Measurements from ENCODE around the gene SLC24A3.

Gene SLC24A3

DNA sequence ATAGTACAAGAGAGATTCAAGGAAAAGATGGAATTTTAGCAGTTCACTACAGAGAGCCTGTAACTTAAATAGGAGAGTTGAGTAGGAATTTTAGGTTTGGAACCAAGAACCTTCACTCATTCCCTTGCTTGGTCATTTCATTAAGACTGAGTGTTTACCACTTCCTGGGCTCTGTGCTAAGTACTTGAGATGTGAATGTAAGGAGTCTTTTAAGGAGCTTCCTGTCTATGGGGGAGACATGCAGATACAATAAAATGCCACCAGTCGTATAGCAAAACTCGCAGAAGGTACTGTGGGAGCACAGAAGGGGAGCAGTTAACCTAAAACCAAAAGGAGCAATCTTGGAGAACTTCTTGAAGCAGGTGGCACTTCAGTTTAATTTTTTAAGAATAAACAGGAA, 204.2 kb downstream of the SLC24A3 start:
- no peak overlapping the region for H3K4me3 ChIP-seq (replicated peaks; ENCODE audit: low read depth, low read length)
- TF ChIP-seq, protein P1, sequence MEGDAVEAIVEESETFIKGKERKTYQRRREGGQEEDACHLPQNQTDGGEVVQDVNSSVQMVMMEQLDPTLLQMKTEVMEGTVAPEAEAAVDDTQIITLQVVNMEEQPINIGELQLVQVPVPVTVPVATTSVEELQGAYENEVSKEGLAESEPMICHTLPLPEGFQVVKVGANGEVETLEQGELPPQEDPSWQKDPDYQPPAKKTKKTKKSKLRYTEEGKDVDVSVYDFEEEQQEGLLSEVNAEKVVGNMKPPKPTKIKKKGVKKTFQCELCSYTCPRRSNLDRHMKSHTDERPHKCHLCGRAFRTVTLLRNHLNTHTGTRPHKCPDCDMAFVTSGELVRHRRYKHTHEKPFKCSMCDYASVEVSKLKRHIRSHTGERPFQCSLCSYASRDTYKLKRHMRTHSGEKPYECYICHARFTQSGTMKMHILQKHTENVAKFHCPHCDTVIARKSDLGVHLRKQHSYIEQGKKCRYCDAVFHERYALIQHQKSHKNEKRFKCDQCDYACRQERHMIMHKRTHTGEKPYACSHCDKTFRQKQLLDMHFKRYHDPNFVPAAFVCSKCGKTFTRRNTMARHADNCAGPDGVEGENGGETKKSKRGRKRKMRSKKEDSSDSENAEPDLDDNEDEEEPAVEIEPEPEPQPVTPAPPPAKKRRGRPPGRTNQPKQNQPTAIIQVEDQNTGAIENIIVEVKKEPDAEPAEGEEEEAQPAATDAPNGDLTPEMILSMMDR (IDR thresholded peaks at IDR 0.05; ENCODE audit: low read depth, low read length, missing control alignments): no peak
- DNase-seq (ENCODE audit: extremely low read depth, low read depth): no peak

DNA sequence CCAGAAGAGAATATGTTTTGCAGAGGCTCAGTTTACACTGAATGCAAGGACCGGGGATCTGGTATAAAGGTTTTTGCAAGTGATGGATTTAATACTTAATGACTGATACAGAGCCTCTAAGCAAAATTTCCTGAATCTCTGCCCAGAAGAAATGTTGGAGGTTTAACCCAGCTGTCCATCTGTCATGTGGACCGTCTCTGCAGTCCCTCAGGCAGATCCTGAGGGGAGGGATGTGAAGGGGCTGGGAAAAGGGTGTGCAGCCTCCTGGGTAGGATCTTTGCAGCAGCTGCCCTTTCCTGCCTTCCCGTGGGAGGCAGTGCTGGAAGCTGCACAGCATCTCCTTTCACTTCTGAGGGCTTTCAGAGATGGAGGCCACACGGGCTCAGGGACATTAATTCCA, 207.0 kb downstream of the SLC24A3 start:
- TF ChIP-seq, protein P1 (IDR thresholded peaks at IDR 0.05; ENCODE audit: low read depth, low read length, missing control alignments): no peak
- DNase-seq (ENCODE audit: extremely low read depth, low read depth): no peak
- H3K4me3 ChIP-seq (replicated peaks; ENCODE audit: low read depth, low read length): no peak overlapping the region

DNA sequence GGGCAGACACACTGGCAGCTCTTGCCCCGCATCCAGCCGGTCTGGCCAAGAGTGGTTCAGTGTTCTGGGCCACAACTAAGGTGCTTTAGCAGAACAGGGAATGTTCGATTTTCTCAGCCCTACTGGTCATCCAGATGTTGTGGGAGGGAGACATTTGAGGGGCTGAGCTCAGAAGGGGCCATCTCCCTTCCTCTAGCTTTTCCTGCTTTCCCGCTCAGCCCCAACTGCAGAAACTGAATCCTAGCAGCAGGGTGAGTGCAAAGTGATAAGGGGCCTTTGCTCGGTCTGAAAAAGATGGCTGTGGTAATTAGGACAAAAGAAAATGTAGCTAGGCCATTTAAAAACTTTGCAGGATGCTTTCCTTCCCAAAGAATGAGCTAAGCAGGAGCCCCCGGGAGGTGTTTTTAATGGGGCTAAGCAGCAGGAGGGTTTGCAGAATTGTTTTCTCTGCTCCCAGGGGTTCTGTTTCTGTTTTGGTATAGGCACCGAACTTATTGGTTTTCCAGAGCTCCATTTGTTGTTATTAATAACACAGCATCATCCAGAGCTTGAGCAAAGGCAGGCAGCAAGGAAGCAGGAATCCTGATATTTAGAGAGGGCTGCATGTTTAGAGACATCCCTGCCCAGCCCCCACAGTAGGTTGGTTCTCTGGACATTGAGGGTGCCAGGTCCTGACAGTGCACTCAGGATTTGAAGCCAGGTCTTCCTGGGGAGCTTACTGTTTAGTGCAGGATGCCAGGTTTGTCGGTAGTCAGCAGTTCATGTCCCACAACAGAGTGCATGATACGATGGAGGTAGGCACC, 210.9 kb downstream of the SLC24A3 start:
- TF ChIP-seq, protein P1 (IDR thresholded peaks at IDR 0.05; ENCODE audit: low read depth, low read length, missing control alignments): no peak
- no peak overlapping the region for H3K4me3 ChIP-seq (replicated peaks; ENCODE audit: low read depth, low read length)

DNA sequence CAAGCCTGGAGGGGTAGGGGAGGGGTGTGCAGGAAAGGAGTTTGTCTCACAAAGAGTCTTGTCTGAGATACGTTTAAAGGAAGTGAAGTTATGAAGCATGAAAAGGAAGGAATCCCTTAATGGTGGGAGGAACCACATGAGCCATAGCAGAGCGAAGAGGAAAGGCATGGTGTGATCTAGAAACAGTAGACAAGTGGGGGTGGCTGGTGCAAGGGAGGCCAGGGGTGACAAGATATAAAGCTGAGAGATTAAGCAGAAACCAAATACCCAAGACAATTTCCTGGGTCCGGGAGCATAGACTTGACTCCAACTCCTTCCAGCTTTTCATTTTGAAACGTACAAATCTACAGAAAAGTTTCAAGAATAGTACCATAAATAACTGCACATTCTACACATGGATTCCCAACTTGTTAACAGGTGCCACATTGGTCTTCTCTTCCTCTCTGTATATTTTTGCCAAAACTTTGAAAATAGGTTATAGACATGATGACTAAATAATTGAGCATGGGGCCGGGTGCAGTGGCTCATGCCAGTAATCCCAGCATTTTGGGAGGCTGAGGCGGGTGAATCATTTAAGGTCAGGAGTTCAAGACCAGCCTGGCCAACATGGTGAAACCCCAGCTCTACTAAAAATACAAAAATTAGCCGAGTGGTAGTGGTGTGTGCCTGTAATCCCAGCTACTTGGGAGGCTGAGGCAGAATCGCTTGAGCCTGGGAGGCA, 211.6 kb downstream of the SLC24A3 start:
- H3K4me3 ChIP-seq (replicated peaks; ENCODE audit: low read depth, low read length): no peak overlapping the region
- DNase-seq (ENCODE audit: extremely low read depth, low read depth): no peak
- TF ChIP-seq, protein P1 (IDR thresholded peaks at IDR 0.05; ENCODE audit: low read depth, low read length, missing control alignments): no peak

More for the DNA sequence above, 210.9 kb downstream of the SLC24A3 start:
- no peak for DNase-seq (ENCODE audit: extremely low read depth, low read depth)

DNA sequence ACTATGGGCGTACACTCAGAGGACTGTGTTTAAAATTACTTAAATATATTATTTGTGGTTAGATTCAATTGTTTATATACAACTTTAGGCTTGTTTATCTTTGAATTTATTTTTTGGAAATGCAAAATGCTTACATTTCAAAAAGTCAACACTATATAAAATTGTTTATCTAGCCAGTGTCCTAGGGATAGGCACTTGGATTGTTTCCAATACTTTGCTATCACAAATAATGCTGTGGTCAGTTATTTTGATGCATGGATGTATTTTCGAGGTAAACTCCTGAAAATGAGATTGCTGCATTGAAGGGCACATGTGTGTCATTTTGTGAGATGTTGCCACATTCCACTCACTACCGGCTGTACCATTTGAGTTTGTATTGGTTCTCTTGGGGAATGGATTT, 213.9 kb downstream of the SLC24A3 start:
- no peak for DNase-seq (ENCODE audit: extremely low read depth, low read depth)
- no peak overlapping the region for H3K4me3 ChIP-seq (replicated peaks; ENCODE audit: low read depth, low read length)
- TF ChIP-seq, protein P1 (IDR thresholded peaks at IDR 0.05; ENCODE audit: low read depth, low read length, missing control alignments): no peak

DNA sequence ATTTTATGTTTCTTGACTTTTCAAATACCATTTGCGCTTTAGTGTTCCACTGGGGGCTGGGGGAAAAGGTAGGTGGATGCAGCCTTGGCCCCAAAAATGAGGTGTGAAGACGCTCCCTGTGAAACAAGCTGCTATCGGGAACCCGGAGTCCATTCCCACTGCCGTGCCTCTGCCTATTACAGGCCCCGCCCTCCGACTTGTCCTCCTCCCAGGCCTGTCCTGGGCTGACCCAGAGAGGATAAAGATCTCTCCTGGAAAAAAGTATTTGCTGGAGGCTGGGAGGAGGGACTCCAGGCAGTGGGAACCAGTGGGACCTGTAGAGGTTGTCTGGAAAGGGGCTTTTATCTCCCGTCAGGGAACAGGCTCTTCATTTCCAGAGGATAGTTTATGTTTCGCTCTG, 215.0 kb downstream of the SLC24A3 start:
- TF ChIP-seq, protein P1 (IDR thresholded peaks at IDR 0.05; ENCODE audit: low read depth, low read length, missing control alignments): no peak
- DNase-seq (ENCODE audit: extremely low read depth, low read depth): no peak
- H3K4me3 ChIP-seq (replicated peaks; ENCODE audit: low read depth, low read length): no peak overlapping the region
